ENCODE measurements around the gene CCDC27. TPM values are rescaled to one million over a fixed set of nuclear protein-coding genes. Genes with fewer than 3 reads are reported as not detected.
A peak's percentile ranks its signal among the peaks of the same experiment; 100 is the strongest.
"Not testable (repeated sequence)": the region's sequence is repeated elsewhere in the genome, so short reads cannot be mapped to it uniquely, and the experiment has no call there.

Gene CCDC27
- total RNA-seq, 1 donor from 2014 or later, result not detected

DNA sequence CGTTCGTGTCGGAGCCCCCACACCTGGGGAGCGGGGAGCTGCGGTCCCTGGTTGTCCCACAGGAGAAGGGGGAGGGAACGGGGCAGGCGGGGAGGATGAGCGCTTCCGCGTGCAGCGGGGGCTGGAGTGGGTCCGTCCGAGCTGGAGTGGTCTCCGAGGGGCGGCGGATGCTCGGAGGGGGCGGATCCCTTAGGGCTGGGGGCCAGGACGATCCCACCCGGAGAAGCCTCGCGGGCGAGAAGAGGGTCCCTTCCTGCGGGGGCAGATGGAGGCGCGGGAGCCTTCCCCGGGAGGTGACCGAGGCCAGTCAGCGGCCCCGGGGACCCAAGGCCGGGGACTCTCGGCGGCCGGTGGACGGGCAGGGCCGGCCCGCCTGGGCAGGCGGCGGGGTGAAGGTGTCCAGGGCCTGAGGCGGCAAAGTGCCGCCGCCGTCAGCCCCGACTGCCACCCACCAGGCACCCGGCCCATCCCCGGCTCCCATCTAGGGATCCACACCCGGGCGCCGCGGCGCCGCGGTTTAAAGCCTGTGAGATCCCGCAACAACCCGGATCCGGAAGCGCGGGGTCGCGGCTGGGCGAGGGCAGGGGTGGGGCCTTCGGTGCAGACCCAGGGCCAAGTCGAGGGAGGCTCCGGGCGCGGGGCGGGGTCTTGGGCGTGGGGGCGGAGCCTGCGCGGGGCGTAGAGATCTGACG is 5.3 kb upstream of the CCDC27 start:
- CTCF ChIA-PET, result no interaction called here
- H3K36me3 Mint-ChIP-seq (ENCODE audit: low read depth), result peaks cover 22% of the 10 kb centered on the region
- H3K4me3 Mint-ChIP-seq, result peak overlapping the region; percentile 82
- no peaks in the 10 kb centered on the region for H3K9me3 Mint-ChIP-seq
- DNase-seq (peak; percentile 83), ATAC-seq (ENCODE audit: low read depth) (peak; percentile 98)
- POLR2A ChIA-PET, result interaction anchor here (0.6 kb wide), 2 partner anchors 18 to 27 kb away, joined by 3 read pairs; no protein-coding TSS in a partner anchor
- TF ChIP-seq, protein P1, sequence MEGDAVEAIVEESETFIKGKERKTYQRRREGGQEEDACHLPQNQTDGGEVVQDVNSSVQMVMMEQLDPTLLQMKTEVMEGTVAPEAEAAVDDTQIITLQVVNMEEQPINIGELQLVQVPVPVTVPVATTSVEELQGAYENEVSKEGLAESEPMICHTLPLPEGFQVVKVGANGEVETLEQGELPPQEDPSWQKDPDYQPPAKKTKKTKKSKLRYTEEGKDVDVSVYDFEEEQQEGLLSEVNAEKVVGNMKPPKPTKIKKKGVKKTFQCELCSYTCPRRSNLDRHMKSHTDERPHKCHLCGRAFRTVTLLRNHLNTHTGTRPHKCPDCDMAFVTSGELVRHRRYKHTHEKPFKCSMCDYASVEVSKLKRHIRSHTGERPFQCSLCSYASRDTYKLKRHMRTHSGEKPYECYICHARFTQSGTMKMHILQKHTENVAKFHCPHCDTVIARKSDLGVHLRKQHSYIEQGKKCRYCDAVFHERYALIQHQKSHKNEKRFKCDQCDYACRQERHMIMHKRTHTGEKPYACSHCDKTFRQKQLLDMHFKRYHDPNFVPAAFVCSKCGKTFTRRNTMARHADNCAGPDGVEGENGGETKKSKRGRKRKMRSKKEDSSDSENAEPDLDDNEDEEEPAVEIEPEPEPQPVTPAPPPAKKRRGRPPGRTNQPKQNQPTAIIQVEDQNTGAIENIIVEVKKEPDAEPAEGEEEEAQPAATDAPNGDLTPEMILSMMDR (IDR thresholded peaks at IDR 0.05), result no peak
- no peaks in the 10 kb centered on the region for H3K27me3 Mint-ChIP-seq
- H3K27ac Mint-ChIP-seq, result peak overlapping the region; percentile 61
- intact Hi-C loops (cut with micrococcal nuclease), result loop anchor here (1.0 kb wide), 2 partner anchors 25 to 49 kb away; partner anchors contain the start of genes LRRC47 and SMIM1
- H3K4me1 Mint-ChIP-seq, result peaks cover 29% of the 10 kb centered on the region

DNA sequence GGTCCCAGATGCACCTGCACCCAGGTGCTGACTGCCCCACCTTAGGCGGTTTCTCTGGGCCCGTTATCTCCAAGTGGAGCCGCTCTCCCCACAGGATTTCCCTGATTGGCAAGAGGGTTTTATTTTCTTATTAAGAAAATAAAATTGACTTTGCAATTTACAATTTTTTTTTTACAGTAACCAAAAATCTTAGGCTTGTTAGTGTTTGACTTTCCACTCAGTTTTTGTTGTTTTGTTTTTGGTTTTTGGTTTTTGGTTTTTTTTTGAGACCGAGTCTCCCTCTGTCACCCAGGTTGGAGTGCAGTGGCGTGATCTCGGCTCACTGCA is 4.8 kb upstream of the CCDC27 start:
- Mint-ChIP-seq H3K36me3 (ENCODE audit: low read depth) (peaks cover 17% of the 10 kb centered on the region), H3K27ac (no peak overlapping the region), H3K4me1 (peaks cover 29% of the 10 kb centered on the region), H3K9me3 (no peaks in the 10 kb centered on the region), H3K4me3 (peak overlapping the region; percentile 73), H3K27me3 (peaks cover 2% of the 10 kb centered on the region)
- ChIA-PET POLR2A (interaction anchor here (0.6 kb wide), 1 partner anchor 18 kb away, joined by 3 read pairs; no protein-coding TSS in a partner anchor), CTCF (no interaction called here)
- ATAC-seq (ENCODE audit: low read depth) (no peak), DNase-seq (no peak)
- TF ChIP-seq, protein P1 (IDR thresholded peaks at IDR 0.05), result no peak
- intact Hi-C loops (cut with micrococcal nuclease), result loop anchor here (1.0 kb wide), 2 partner anchors 25 to 49 kb away; partner anchors contain the start of genes LRRC47 and SMIM1

DNA sequence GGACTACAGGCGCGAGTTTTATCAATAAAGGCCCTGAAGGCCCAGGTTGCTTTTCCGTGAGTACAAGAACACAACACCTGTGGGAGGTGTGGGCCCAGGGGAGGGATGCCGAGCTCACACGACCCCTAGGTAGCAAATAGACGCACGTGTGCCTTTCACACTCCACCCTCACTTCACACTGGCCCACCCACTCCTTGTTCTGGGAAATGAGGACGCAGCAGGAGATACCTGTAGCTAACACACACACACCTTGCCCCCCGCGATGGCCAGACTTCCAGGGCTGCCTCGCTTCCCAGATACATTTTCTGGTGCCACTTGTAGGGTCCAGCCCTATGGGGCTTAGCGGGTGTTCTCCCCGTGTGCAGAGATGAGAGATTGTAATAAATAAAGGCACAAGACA is 4.3 kb upstream of the CCDC27 start:
- intact Hi-C loops (cut with micrococcal nuclease), result loop anchor here (1.0 kb wide), 2 partner anchors 24 to 48 kb away; partner anchors contain the start of genes LRRC47 and SMIM1
- peak overlapping the region; percentile 73 for H3K4me3 Mint-ChIP-seq
- TF ChIP-seq, protein P1 (IDR thresholded peaks at IDR 0.05), result no peak
- ATAC-seq (ENCODE audit: low read depth) (no peak), DNase-seq (no peak)
- no peaks in the 10 kb centered on the region for H3K9me3 Mint-ChIP-seq
- H3K27me3 Mint-ChIP-seq, result peaks cover 2% of the 10 kb centered on the region
- CTCF ChIA-PET, result no interaction called here
- H3K27ac Mint-ChIP-seq, result no peak overlapping the region
- peaks cover 29% of the 10 kb centered on the region for H3K4me1 Mint-ChIP-seq
- peaks cover 14% of the 10 kb centered on the region for H3K36me3 Mint-ChIP-seq (ENCODE audit: low read depth)
- POLR2A ChIA-PET, result no interaction called here

GRCh38 chr1:3748316-3748900 is 3.8 kb upstream of the CCDC27 start:
- peaks cover 11% of the 10 kb centered on the region for H3K36me3 Mint-ChIP-seq (ENCODE audit: low read depth)
- H3K4me1 Mint-ChIP-seq, result peaks cover 29% of the 10 kb centered on the region
- H3K27ac Mint-ChIP-seq; H3K9me3 Mint-ChIP-seq; H3K27me3 Mint-ChIP-seq; DNase-seq; CTCF ChIA-PET; POLR2A ChIA-PET; intact Hi-C loops (cut with micrococcal nuclease); ATAC-seq (ENCODE audit: low read depth); H3K4me3 Mint-ChIP-seq: not testable (repeated sequence)

DNA sequence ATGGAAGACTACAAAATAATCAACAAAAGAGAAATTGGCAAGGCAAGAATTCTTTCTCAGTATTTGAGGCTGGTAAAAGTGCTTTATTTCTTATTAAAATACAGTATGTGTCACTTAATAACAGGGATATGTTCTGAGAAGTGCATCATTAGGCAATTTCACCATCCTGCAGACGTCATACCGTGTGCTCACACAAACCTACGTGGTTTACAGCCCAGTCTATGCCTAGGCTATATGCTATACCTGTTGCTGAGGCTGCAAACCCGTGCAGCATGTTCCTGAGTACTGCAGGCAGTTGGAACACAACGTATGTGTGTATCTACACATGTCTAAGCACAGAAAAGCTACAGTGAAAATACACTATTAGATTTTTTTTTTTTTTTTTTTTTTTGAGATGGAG is 2.7 kb upstream of the CCDC27 start:
- Mint-ChIP-seq H3K4me1 (peaks cover 27% of the 10 kb centered on the region), H3K4me3 (no peak overlapping the region), H3K36me3 (ENCODE audit: low read depth) (peaks cover 5% of the 10 kb centered on the region), H3K27me3 (peaks cover 2% of the 10 kb centered on the region), H3K27ac (no peak overlapping the region), H3K9me3 (no peaks in the 10 kb centered on the region)
- TF ChIP-seq, protein P1 (IDR thresholded peaks at IDR 0.05), result no peak
- DNase-seq, result no peak
- POLR2A ChIA-PET, result no interaction called here
- intact Hi-C loops (cut with micrococcal nuclease), result no loop called here
- ATAC-seq (ENCODE audit: low read depth), result no peak
- CTCF ChIA-PET, result no interaction called here

Data from activated B cell treated with CpG ODN at 0.5 μM for 24 hours (primary cell).